Body of pancreas (tissue), 4 donors: ENCODE measurements around the gene OR6B2. TPM values are rescaled to one million over a fixed set of nuclear protein-coding genes. Genes with fewer than 3 reads are reported as not detected.

ENCODE experiments used
- ATAC-seq: fragments of 150-250 bp; one replicate; pipeline ENCODE4 v1.9.1; 2016
- DNase-seq, 4 donors: peaks; one replicate each; pipeline ENCODE4 v3.0.0-alpha.2; 2019
- H3K27ac ChIP-seq, 4 donors: fragments of 200-600 bp; sonication (generic); 1 replicate in 3 of 4; 2 replicates in 1 of 4; pipeline versions ENCODE4 v1.5.1 to v1.6.1; 2016 to 2019; ENCODE audit warnings: mild to moderate bottlenecking in 1 of 4, mixed read lengths in 1 of 4, moderate library complexity in 1 of 4
- H3K27me3 ChIP-seq, 2 donors: fragments of 200-600 bp; sonication (generic); one replicate each; pipeline ENCODE4 v1.6.0; 2016; ENCODE audit warnings: mild to moderate bottlenecking in 1 of 2
- H3K36me3 ChIP-seq, 2 donors: fragments of 200-600 bp; sonication (generic); replicated peaks in 1 of 2; 2 replicates each; pipeline ENCODE4 v1.5.1; 2016; ENCODE audit warnings: low read depth in 2 of 2; ENCODE audit not compliant: insufficient read depth in 1 of 2
- H3K4me1 ChIP-seq: fragments of 200-600 bp; sonication (generic); one replicate; pipeline ENCODE4 v1.6.0; 2016
- H3K4me3 ChIP-seq, 2 donors: fragments of 200-600 bp; sonication (generic); 1 replicate in 1 of 2; 2 replicates in 1 of 2; pipeline ENCODE4 v1.5.1; 2016 to 2019
- H3K9me3 ChIP-seq, 3 donors: fragments of 200-600 bp; sonication (generic); 1 replicate in 2 of 3; 2 replicates in 1 of 3; pipeline ENCODE4 v1.5.1; 2016
- POLR2A ChIP-seq, 3 donors: fragments of 450-650 bp; IDR thresholded peaks; one replicate each; pipeline ENCODE4 v1.6.1; 2016; ENCODE audit warnings: antibody characterized with exemption in 3 of 3, mild to moderate bottlenecking in 2 of 3
- WGBS, 2 donors: methylation state at CpG; one replicate each; pipeline ENCODE4 v1.1.5; 2017; 5-methylcytosine and 5-hydroxymethylcytosine counted together
- intact Hi-C: fragments of 100-400 bp; cut with DNase I; formaldehyde crosslinking; loops from one replicate; pipeline ENCODE4 v1.15.1; 2023
- total RNA-seq, 2 donors: library from RNA; depleted of rRNA; stranded (reverse); fragments of >200 nt; gene quantifications; one replicate each; pipeline ENCODE4 v1.1.0, GENCODE V29; 2016
- TF ChIP-seq, protein P1 (sequence below), 7 experiments: fragments of 450-650 bp in 4 of 7; fragments of 200-600 bp in 3 of 7; sonication (generic) in 3 of 7; IDR thresholded peaks; one replicate each; pipeline ENCODE4 v1.5.1; 2016 to 2019; ENCODE audit warnings: antibody characterized with exemption in 7 of 7

OR6B2 gene
- total RNA-seq, 2 donors from 2014 or later, result not detected

DNA sequence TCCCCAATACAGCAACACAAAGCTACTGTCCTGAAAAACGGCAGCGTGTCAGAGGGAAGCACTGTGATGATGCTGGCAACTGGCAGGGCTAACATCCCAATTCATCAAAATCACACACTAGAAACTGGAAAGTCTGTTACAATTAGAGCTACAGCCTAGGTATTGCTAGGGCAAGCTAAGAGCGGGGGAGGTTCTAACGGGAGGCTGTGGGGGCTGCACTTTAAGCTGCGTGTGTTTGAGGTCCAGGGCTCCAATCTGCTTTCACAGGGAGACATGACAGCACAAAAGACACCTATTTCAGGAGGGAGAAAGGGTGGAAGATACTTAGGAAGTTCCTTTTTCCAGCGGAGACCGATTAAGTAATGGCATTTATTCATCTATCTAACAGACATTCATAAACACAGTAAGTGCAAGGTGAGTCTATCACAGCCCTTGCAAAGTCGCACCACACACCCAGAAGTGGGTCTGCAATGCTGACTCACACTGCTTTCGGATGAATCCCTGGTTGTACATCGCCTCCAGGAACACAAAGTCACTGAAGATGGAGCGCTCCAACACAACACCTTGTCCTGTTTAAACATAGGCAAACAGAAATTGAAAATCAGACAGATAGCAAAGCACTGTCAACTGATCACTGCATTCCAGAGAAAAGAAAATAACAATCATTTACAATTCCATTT lies 12.0 kb downstream of the OR6B2 start:
- Histone ChIP-seq H3K27ac (no peak overlapping the region), H3K9me3 (no peaks in the 10 kb centered on the region), H3K4me3 (no peak overlapping the region), H3K36me3 (peaks cover 6 to 35% of the 10 kb centered on the region in 2 donors), H3K4me1 (peaks cover 5% of the 10 kb centered on the region), H3K27me3 (no peaks in the 10 kb centered on the region)
- intact Hi-C loops, result no loop called here
- DNase-seq, result no peak
- TF ChIP-seq POLR2A (IDR thresholded peaks at IDR 0.05), result no peak
- TF ChIP-seq, protein P1, sequence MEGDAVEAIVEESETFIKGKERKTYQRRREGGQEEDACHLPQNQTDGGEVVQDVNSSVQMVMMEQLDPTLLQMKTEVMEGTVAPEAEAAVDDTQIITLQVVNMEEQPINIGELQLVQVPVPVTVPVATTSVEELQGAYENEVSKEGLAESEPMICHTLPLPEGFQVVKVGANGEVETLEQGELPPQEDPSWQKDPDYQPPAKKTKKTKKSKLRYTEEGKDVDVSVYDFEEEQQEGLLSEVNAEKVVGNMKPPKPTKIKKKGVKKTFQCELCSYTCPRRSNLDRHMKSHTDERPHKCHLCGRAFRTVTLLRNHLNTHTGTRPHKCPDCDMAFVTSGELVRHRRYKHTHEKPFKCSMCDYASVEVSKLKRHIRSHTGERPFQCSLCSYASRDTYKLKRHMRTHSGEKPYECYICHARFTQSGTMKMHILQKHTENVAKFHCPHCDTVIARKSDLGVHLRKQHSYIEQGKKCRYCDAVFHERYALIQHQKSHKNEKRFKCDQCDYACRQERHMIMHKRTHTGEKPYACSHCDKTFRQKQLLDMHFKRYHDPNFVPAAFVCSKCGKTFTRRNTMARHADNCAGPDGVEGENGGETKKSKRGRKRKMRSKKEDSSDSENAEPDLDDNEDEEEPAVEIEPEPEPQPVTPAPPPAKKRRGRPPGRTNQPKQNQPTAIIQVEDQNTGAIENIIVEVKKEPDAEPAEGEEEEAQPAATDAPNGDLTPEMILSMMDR (IDR thresholded peaks at IDR 0.05), result no peak
- WGBS, 2 donors, result 87 to 92% methylated on average over 11 of the region's 11 CpGs
- ATAC-seq, result no peak

DNA sequence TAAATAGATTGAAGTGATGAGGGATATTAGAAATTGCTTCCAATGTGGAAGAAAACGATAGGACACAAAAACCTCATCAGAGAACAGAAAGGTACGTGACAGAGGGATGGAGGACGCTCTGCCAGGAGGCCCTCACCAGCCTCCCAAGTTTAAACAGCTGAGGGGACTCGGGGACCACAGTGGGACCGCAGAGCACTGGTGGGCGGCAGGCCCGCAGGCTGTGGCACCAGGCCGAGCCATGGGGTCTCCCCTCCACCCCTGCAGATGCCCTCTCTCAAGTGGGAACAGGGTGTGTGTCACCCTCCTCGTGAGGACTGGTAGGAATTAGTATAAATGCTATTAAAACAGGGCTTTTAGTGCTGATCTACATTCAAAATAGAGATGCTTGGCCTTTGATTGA lies 15.9 kb downstream of the OR6B2 start:
- intact Hi-C loops, result no loop called here
- WGBS, 2 donors, result 93 to 96% methylated on average over 9 of the region's 9 CpGs

DNA sequence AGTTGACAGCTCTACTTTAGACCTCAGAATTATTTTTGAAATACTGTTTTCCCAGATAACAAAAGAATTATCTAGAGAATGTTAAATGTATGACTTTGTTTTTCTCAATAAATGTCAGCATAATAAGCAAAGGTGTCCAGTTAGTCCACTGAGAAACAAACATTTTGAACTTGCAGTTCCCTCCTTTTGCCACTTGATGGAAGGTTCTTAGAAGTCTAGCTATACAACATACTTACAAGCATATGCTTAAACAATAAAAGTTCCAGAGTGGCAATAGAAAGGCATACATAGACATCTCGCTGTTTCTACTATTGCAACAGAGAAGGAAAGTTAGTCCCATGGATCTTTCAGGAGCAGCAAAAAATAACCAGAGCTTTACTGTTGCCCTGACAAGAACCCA lies 16.9 kb downstream of the OR6B2 start:
- no peak overlapping the region for H3K4me3 ChIP-seq
- H3K4me1 ChIP-seq, result no peaks in the 10 kb centered on the region
- DNase-seq (no peak), ATAC-seq (no peak)
- peaks cover 5 to 31% of the 10 kb centered on the region in 2 donors for H3K36me3 ChIP-seq
- no peak overlapping the region for H3K27ac ChIP-seq
- intact Hi-C loops, result no loop called here
- no peaks in the 10 kb centered on the region for H3K9me3 ChIP-seq
- WGBS, 2 donors, result 83 to 93% methylated on average over 1 of the region's 1 CpG
- H3K27me3 ChIP-seq, result no peaks in the 10 kb centered on the region
- TF ChIP-seq, protein P1 (IDR thresholded peaks at IDR 0.05), result no peak

More for the DNA sequence above, 15.9 kb downstream of the OR6B2 start:
- Histone ChIP-seq H3K27ac (no peak overlapping the region), H3K9me3 (no peaks in the 10 kb centered on the region), H3K4me3 (no peak overlapping the region), H3K27me3 (no peaks in the 10 kb centered on the region), H3K4me1 (no peaks in the 10 kb centered on the region), H3K36me3 (peaks cover 6 to 30% of the 10 kb centered on the region in 2 donors)
- no peak for DNase-seq
- ATAC-seq, result no peak
- no peak for TF ChIP-seq POLR2A (IDR thresholded peaks at IDR 0.05)
- TF ChIP-seq, protein P1 (IDR thresholded peaks at IDR 0.05), result no peak

DNA sequence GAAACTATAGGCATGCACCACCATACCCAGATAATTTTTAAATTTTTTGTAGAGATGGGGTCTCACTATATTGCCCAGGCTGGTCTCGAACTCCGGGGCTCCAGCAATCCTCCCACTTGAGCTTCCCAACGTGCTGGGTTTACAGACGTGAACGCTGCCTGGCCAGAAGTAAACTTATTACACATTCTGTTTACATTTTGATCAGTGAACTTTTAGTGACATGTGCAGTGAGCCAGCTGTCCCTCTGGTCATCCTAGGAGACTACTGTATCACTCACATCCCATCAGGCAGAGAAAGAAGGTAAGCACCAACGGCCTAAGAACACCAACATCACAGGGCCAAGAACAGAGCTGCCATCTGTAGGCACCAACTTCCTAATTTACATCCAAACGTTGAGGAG lies 27.2 kb downstream of the OR6B2 start:
- Histone ChIP-seq H3K27me3 (no peaks in the 10 kb centered on the region), H3K4me1 (no peaks in the 10 kb centered on the region), H3K9me3 (no peaks in the 10 kb centered on the region), H3K27ac (no peak overlapping the region), H3K4me3 (no peak overlapping the region), H3K36me3 (peaks cover 0 to 42% of the 10 kb centered on the region in 2 donors)
- intact Hi-C loops, result no loop called here
- ATAC-seq, result no peak
- no peak for DNase-seq
- WGBS, 2 donors, result 69 to 75% methylated on average over 7 of the region's 7 CpGs
- TF ChIP-seq POLR2A (IDR thresholded peaks at IDR 0.05), result no peak
- TF ChIP-seq, protein P1 (IDR thresholded peaks at IDR 0.05), result no peak

DNA sequence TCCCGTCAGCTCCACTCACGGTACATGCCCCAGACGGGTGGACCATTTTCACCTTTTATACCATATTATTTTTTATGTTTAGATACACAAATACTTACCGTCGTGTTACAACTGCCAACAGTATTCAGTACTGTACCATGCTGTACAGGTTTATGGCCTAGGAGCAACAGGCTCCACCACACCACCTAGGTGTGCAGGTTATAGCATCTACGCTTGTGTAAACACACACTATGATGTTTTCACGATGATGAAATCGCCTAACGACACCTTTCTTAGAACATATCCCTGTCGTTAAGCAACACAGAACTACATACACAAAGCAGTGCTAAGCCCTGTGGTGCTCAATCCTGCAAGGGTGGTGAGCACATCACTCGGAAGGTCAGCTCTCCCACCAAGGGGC lies 29.6 kb downstream of the OR6B2 start:
- ATAC-seq (no peak), DNase-seq (no peak)
- intact Hi-C loops, result no loop called here
- no peaks in the 10 kb centered on the region for H3K27me3 ChIP-seq
- H3K27ac ChIP-seq, result no peak overlapping the region
- H3K4me1 ChIP-seq, result no peaks in the 10 kb centered on the region
- no peaks in the 10 kb centered on the region for H3K9me3 ChIP-seq
- TF ChIP-seq, protein P1 (IDR thresholded peaks at IDR 0.05), result no peak
- 90 to 91% methylated on average over 11 of the region's 11 CpGs for WGBS, 2 donors
- peaks cover 0 to 34% of the 10 kb centered on the region in 2 donors for H3K36me3 ChIP-seq
- no peak overlapping the region for H3K4me3 ChIP-seq
